Measurements from ENCODE around the gene FAM90A1. TPM values are rescaled to one million over a fixed set of nuclear protein-coding genes. Genes with fewer than 3 reads are reported as not detected.

Gene FAM90A1
- total RNA-seq: 0.16 TPM

DNA sequence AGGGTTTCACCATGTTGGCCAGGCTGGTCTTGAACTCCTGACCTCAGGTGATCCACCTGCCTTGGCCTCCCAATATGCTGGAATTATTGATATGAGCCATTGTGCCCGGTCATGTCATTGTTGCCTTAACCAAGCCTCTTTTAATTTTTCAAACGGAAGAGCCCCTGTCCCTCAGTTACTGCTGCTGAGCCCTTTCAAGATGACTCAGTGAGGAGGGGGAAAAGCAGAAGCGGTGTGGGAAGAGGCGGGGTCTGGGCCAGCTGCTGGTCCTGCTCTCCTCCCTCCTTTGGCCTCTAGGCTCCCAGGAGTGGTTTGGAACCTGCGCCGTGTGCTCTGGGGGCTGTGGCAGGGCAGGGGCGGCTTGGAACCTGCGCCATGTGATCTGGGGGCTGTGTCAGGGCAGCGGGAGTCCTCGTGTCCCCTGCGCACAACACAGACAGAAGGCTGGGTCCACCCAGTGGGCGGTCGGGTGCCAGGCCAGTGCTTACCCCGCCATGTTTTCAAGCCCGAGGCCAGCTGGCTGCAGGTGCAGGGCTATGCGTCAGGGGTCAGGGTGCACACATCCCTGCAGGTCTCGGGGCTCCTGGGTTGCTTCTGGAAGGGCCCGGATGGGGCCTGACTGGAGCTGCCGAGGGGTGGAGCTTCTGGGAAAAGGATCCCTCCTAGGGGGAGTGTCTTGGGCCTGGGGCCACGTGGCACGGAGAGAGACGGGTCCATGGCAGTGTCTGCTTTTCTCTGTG lies at the start of gene FAM90A1:
FAM90A1 (minus strand) TSS at position 627 of the 740 bp plus-strand sequence. CDS start 2,786 bp downstream, outside the sequence.

Other genes with a start within 250 kb of the FAM90A1 start
- gene FOXJ2, start 194.9 kb downstream of the FAM90A1 start, total RNA-seq: 15.8 TPM
- 2.0 TPM for gene C3AR1, start 161.3 kb downstream of the FAM90A1 start, total RNA-seq
- gene NECAP1, start 145.3 kb downstream of the FAM90A1 start, total RNA-seq: 78.9 TPM
- gene CLEC4A, start 104.0 kb downstream of the FAM90A1 start, total RNA-seq: 1.2 TPM
- not detected for gene ZNF705A, start 70.6 kb downstream of the FAM90A1 start, total RNA-seq
- gene CLEC6A, start 228.3 kb upstream of the FAM90A1 start, total RNA-seq: 0.27 TPM